Mesenteric fat pad (tissue), 1 donor: Measurements from ENCODE around the gene CDH13. TPM values are rescaled to one million over a fixed set of nuclear protein-coding genes. Genes with fewer than 3 reads are reported as not detected.

Experiments
- DNase-seq: peaks from one replicate; pipeline ENCODE4 v3.0.0-alpha.2; 2020; ENCODE audit warnings: low spot score
- total RNA-seq: library from RNA; stranded (reverse); fragmentation: NEBNext Ultra II Directional; extraction: Animal tissue kit (Norgen Biotek cat#: 25700); gene quantifications from one replicate; pipeline ENCODE4 v1.2.1, GENCODE V29; 2021
- donor health status: DM: yes; HTN: yes; CAD: no.

The CDH13 gene
- total RNA-seq, 1 donor from 2014 or later: 18.3 TPM

- DNase-seq: no peak
Observed at GRCh38 chr16:83219285-83219684, 592.5 kb downstream of the CDH13 start.

- DNase-seq: no peak
Observed at GRCh38 chr16:83220066-83220465, 593.3 kb downstream of the CDH13 start.

DNA sequence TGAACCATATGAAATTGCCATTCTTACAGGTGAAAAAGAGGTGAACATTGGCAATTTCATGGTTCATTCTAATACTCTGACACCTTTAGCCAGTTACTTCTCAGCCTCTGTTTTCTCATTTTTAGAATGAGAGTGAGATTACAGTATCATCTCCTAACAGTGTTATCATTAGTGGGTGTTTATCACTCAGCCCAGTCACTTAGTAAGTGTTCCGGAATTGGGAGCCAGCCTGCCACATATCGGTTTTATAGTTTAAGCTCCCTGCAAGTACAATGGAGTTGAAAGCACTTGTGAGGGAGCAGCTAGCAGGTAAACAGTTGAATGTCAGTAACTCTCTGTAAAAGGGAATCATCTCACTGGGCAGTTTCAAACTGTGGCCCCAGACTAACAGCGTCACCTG, 597.9 kb downstream of the CDH13 start:
- DNase-seq: no peak

DNA sequence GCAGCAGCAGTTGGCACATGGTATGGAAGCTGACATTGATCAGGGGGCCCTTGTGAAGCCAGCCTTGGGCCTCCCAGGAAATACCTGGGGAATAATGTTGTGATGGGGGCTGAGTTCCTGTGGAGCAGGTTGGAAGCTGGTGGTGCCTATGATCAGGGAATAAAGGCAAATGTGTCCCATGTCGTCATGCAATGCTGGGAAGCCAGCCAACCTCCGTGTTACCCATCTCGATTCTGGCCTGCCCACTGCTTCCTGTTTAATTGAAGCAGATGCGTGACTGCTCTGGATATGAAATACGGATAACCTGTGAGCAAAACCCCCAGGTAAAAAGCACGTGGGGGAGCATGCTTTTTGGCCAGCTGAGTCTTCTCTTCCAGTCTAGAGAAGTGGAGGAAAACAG, 600.6 kb downstream of the CDH13 start:
- DNase-seq: no peak

GRCh38 chr16:83231729-83232128, 605.0 kb downstream of the CDH13 start:
- no peak for DNase-seq

- DNase-seq: no peak
Observed at GRCh38 chr16:83233153-83233552, 606.4 kb downstream of the CDH13 start.

GRCh38 chr16:83238949-83239691, 612.4 kb downstream of the CDH13 start:
- no peak for DNase-seq

GRCh38 chr16:83244057-83244456, 617.3 kb downstream of the CDH13 start:
- no peak for DNase-seq

- no peak for DNase-seq
Observed at GRCh38 chr16:83245061-83245460, 618.3 kb downstream of the CDH13 start.

DNA sequence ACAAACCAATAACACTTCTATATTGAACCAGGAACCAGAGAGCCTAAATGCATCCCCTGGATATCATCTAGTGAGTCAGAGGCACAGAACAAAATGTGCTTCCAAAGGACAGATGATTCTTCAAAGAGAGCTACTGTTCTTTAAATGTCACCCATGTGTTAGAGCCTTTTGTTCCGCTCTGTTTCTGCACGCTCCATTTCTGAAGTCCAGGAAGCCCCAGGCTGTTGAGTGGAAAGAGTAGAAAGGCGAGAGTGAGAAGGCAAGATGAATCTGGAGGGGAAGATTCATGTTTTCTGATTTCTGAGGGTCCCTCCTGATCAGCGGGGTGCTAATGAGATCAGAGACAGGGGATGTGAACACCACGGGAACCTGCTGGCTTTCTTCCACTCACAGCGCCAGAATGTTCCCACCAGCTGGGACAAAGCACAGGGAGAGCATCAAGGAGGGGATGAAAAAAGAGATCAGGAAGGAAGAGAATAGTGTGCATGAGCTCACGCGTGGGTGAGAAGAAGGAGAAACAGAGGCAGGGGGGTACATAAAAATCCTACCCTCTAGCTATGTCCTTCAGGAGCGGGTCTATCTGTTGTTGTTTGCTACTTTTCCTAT, 621.1 kb downstream of the CDH13 start:
- no peak for DNase-seq

DNA sequence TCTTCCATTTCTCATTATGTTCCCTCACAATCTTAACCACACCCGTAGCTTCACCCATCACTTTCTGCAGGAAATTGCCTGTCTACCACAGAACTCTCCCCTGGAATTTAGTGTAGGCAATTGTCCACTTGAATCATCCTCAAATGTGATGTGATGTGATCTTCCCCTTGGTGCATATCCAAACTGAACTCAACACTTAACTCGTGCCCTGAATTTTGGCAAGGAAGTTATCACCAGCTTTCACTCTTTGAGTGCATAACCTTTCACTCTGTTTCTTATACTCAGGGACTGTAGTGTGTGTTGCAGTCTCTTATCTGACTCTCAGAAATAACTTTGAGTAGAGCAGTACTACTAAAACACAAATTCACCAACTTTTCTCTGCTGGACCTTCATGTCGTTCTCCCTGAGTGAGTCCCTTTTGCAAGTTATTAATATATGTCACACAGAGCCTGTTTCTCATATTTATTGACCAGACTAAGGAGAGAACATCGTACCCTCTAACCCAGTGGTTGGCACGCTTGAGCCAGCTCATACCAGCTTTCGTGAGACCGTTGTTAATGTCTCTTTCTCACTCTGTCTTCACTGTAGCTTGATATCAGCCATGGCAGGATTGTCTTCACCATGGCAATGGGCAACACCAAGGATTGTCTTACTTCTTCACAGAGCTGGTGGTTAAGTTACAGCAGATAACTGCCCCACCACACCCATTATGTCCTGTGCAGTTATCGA, 622.1 kb downstream of the CDH13 start:
- no peak for DNase-seq

GRCh38 chr16:83253521-83253920, 626.8 kb downstream of the CDH13 start:
- DNase-seq: no peak

- DNase-seq: no peak
Observed at GRCh38 chr16:83258366-83258928, 631.7 kb downstream of the CDH13 start.

- no peak for DNase-seq
Observed at GRCh38 chr16:83266848-83267553, 640.2 kb downstream of the CDH13 start.

DNA sequence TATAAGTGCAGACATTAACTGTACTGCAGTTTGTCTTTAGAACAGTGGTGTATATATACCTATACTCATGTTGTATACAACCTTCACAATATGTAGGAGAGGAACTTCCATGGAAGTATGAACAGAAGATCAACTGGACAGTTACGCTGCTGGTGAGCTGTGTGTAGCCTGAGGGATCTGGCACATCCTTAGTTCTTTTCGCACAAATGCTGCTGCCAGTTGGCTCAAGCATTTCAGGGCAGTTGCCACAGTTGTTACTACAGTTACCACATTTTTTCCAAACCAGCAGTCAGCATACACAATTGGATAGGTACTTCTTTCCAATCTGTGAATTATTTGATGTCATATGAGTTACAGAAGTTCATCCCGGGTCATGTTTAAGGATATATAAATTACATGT, 641.4 kb downstream of the CDH13 start:
- DNase-seq: no peak

GRCh38 chr16:83269048-83269447, 642.3 kb downstream of the CDH13 start:
- no peak for DNase-seq

DNA sequence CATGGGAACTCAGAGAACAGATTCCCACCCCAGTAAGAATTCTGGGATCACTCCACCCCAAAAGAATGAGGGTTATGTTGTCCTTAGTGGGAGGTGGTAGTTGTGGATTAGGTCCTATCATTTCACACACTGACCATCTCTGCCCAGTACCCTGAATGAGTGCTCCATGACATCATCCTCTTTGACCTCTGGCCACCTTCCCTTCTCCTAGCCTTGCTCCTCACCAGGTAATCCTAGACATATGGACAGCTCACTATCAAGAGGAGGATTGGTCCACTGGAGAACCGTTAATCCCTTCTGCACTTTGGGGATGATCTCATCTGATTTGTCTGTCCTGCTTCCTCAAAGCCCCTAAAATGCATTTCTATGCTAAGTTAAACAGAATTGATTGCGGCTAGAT, 642.8 kb downstream of the CDH13 start:
- DNase-seq: no peak

DNA sequence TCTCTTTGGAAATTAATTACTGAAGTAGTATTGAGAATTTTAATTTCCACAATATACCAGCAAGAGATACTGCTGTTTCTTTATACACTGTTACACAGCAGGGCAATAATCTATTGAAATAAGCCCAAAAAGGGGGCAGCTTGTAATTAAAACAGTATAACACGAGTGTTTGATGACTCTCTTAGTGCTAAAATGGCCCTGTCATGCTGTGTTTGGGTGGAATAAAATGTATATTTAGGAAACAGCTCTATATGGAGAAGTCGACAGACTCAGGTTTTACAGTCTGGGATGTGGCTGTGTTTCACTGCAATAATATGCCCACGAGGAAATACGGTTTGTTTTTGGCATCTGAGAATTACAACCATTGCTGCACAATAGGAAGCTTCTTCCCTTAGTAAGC, 643.3 kb downstream of the CDH13 start:
- no peak for DNase-seq

GRCh38 chr16:83270640-83271039, 643.9 kb downstream of the CDH13 start:
- no peak for DNase-seq

- DNase-seq: no peak
Observed at GRCh38 chr16:83271123-83271522, 644.4 kb downstream of the CDH13 start.

GRCh38 chr16:83271970-83272575, 645.3 kb downstream of the CDH13 start:
- no peak for DNase-seq
